22Rv1 (cell line): Measurements from ENCODE around the gene STEAP1B.

Source experiments
- ZFX ChIP-seq: fragments of 450-650 bp; IDR thresholded peaks from 2 replicates; pipeline ENCODE4 v1.6.1; 2017; ENCODE audit warnings: antibody characterized with exemption, borderline replicate concordance
- TF ChIP-seq, protein P1 (sequence below): fragments of 450-650 bp; IDR thresholded peaks from 2 replicates; pipeline ENCODE4 v1.5.1; 2017; ENCODE audit warnings: mild to moderate bottlenecking

DNA sequence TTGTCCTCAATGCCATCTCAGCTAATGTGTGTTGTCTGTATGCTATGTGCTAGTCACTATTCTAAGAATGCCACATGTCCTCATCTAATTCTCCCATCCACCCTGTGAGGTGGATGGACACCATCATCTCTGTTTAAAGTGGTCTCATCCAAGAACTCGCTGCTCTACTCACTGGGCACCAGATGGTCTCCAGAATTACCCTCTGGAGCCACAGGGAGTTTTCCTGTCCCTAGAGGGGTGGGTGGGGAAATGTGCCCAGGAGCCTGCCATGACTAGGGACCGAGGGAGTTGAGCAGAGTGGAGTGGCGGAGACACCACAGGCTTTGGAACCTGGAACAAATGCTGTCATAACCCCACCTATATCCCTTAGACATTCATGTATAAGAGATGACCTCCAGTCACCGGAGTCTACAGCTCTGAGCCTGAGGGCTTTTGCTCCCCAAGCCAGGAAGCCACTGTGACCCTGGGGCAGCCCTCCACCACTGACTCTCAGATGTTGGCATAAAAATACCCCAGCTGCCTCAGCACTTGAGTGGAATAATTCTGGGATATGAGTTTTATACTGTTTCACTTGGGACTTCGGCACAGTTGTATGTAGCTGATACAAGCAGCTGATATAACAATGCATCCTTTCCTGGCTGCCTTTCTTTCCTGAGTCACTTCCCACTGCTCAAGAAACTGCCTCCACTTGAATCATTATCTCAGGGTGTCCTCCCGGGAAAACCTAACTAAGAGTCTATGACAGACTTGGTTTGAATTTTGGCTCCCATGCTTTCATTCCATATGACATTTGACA is 81.5 kb downstream of the STEAP1B start:
- TF ChIP-seq, protein P1, sequence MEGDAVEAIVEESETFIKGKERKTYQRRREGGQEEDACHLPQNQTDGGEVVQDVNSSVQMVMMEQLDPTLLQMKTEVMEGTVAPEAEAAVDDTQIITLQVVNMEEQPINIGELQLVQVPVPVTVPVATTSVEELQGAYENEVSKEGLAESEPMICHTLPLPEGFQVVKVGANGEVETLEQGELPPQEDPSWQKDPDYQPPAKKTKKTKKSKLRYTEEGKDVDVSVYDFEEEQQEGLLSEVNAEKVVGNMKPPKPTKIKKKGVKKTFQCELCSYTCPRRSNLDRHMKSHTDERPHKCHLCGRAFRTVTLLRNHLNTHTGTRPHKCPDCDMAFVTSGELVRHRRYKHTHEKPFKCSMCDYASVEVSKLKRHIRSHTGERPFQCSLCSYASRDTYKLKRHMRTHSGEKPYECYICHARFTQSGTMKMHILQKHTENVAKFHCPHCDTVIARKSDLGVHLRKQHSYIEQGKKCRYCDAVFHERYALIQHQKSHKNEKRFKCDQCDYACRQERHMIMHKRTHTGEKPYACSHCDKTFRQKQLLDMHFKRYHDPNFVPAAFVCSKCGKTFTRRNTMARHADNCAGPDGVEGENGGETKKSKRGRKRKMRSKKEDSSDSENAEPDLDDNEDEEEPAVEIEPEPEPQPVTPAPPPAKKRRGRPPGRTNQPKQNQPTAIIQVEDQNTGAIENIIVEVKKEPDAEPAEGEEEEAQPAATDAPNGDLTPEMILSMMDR = no peak
- TF ChIP-seq ZFX = no peak
